Testis (tissue), 3 donors: ENCODE data around the gene CDKN2AIP. TPM values are rescaled to one million over a fixed set of nuclear protein-coding genes. Genes with fewer than 3 reads are reported as not detected.

Experiments
- DNase-seq: peaks from one replicate; pipeline ENCODE4 v3.0.0-alpha.2; 2019
- H3K27ac ChIP-seq, 2 donors: fragments of 200-600 bp; sonication (generic); one replicate each; pipeline ENCODE4 v1.5.1; 2019
- H3K27me3 ChIP-seq: fragments of 200-600 bp; sonication (generic); one replicate; pipeline ENCODE4 v1.5.1; 2019
- H3K36me3 ChIP-seq: fragments of 200-600 bp; sonication (generic); one replicate; pipeline ENCODE4 v1.5.1; 2017; ENCODE audit warnings: low read depth; ENCODE audit errors: missing control alignments
- H3K4me1 ChIP-seq: fragments of 200-600 bp; sonication (generic); one replicate; pipeline ENCODE4 v1.5.1; 2019
- H3K4me3 ChIP-seq, 2 donors: fragments of 200-600 bp; sonication (generic); one replicate each; pipeline ENCODE4 v1.5.1; 2017 to 2019
- H3K9me3 ChIP-seq: fragments of 200-600 bp; sonication (generic); one replicate; pipeline ENCODE4 v1.5.1; 2017
- CTCF ChIP-seq, 3 experiments: fragments of 450-650 bp in 2 of 3; fragments of 200-600 bp in 1 of 3; sonication (generic) in 1 of 3; IDR thresholded peaks; one replicate each; pipeline ENCODE4 v1.5.1; 2016 to 2019; ENCODE audit warnings: antibody characterized with exemption in 3 of 3, mild to moderate bottlenecking in 2 of 3, moderate library complexity in 1 of 3
- POLR2A ChIP-seq: fragments of 450-650 bp; IDR thresholded peaks from one replicate; pipeline ENCODE4 v1.6.1; 2017; ENCODE audit warnings: antibody characterized with exemption, mild to moderate bottlenecking, moderate library complexity
- WGBS, 2 donors: methylation state at CpG; one replicate each; pipeline ENCODE4 v1.1.5; 2018; 5-methylcytosine and 5-hydroxymethylcytosine counted together
- intact Hi-C: fragments of 100-400 bp; cut with DNase I; formaldehyde crosslinking; loops from one replicate; pipeline ENCODE4 v1.15.1; 2023; ENCODE audit warnings: low total_unique reads
- polyA plus RNA-seq: library from polyadenylated mRNA; stranded (reverse); fragments of 350-450 nt; fragmentation: Illumina TruSeq; extraction: RNeasy Lipid Tissue Mini Kit (QIAGEN cat#74804); gene quantifications from one replicate; pipeline ENCODE4 v1.2.3, GENCODE V29; 2014; ENCODE audit warnings: low read depth, low replicate concordance; ENCODE audit not compliant: insufficient read depth
- total RNA-seq, 2 donors: library from RNA; depleted of rRNA; stranded (reverse); fragments of >200 nt; gene quantifications; one replicate each; pipeline ENCODE4 v1.2.3, GENCODE V29; 2016

CDKN2AIP gene
- total and polyA plus RNA-seq, 3 donors from 2014 or later: 32.7 to 38.7 (median 37.4) TPM

GRCh38 chr4:183434666-183435190, 9.7 kb upstream of the CDKN2AIP start:
- no peaks in the 10 kb centered on the region for H3K36me3 ChIP-seq
- H3K27ac ChIP-seq: no peak overlapping the region
- H3K9me3 ChIP-seq: no peaks in the 10 kb centered on the region
- no peak for DNase-seq
- H3K27me3 ChIP-seq: no peaks in the 10 kb centered on the region
- no peak overlapping the region for H3K4me3 ChIP-seq
- TF ChIP-seq CTCF (IDR thresholded peaks at IDR 0.05) (no peak), POLR2A (no peak)
- intact Hi-C loops: no loop called here
- H3K4me1 ChIP-seq: no peaks in the 10 kb centered on the region
- 53 to 65% methylated on average over 5 of the region's 5 CpGs for WGBS, 2 donors

GRCh38 chr4:183435803-183436202, 8.6 kb upstream of the CDKN2AIP start:
- Histone ChIP-seq H3K27ac (no peak overlapping the region), H3K27me3 (no peaks in the 10 kb centered on the region), H3K4me3 (no peak overlapping the region), H3K4me1 (no peaks in the 10 kb centered on the region), H3K9me3 (no peaks in the 10 kb centered on the region), H3K36me3 (no peaks in the 10 kb centered on the region)
- no peak for TF ChIP-seq CTCF (IDR thresholded peaks at IDR 0.05)
- no peak for TF ChIP-seq POLR2A
- 38 to 58% methylated on average over 4 to 5 of the region's 5 CpGs for WGBS, 2 donors
- DNase-seq: no peak
- intact Hi-C loops: no loop called here

GRCh38 chr4:183436417-183436816, 8.0 kb upstream of the CDKN2AIP start:
- H3K27ac ChIP-seq: no peak overlapping the region
- H3K9me3 ChIP-seq: no peaks in the 10 kb centered on the region
- intact Hi-C loops: no loop called here
- H3K4me1 ChIP-seq: no peaks in the 10 kb centered on the region
- TF ChIP-seq CTCF (IDR thresholded peaks at IDR 0.05): no peak
- no peak overlapping the region for H3K4me3 ChIP-seq
- no peaks in the 10 kb centered on the region for H3K36me3 ChIP-seq
- no peaks in the 10 kb centered on the region for H3K27me3 ChIP-seq
- no peak for DNase-seq
- 72 to 74% methylated on average over 6 of the region's 6 CpGs for WGBS, 2 donors

GRCh38 chr4:183437452-183437851, 7.0 kb upstream of the CDKN2AIP start:
- 82 to 88% methylated on average over 1 of the region's 1 CpG for WGBS, 2 donors
- H3K36me3 ChIP-seq: no peaks in the 10 kb centered on the region
- no peak for TF ChIP-seq POLR2A
- TF ChIP-seq CTCF (IDR thresholded peaks at IDR 0.05): no peak
- no peaks in the 10 kb centered on the region for H3K4me1 ChIP-seq
- no peak overlapping the region for H3K4me3 ChIP-seq
- no peak for DNase-seq
- intact Hi-C loops: no loop called here
- H3K9me3 ChIP-seq: no peaks in the 10 kb centered on the region
- no peaks in the 10 kb centered on the region for H3K27me3 ChIP-seq
- no peak overlapping the region for H3K27ac ChIP-seq

GRCh38 chr4:183438458-183439113, 5.8 kb upstream of the CDKN2AIP start:
- Histone ChIP-seq H3K4me1 (peaks cover 7% of the 10 kb centered on the region), H3K27me3 (no peaks in the 10 kb centered on the region), H3K36me3 (no peaks in the 10 kb centered on the region), H3K27ac (no peak overlapping the region), H3K4me3 (no peak overlapping the region), H3K9me3 (no peaks in the 10 kb centered on the region)
- WGBS, 2 donors: 73 to 85% methylated on average over 7 of the region's 7 CpGs
- TF ChIP-seq POLR2A: no peak
- TF ChIP-seq CTCF (IDR thresholded peaks at IDR 0.05): no peak
- intact Hi-C loops: no loop called here
- no peak for DNase-seq
